Cardiac muscle cell (in vitro differentiated cells and primary cell): ENCODE measurements around the gene ALPK3. TPM values are rescaled to one million over a fixed set of nuclear protein-coding genes. Genes with fewer than 3 reads are reported as not detected.

Experiments
- DNase-seq, 2 donors: peaks; one replicate each; pipeline versions ENCODE4 v3.0.0 to v3.0.0-alpha.2; 2010 to 2017; ENCODE audit warnings: low read depth in 1 of 2, low spot score in 1 of 2
- H3K27ac ChIP-seq: fragments of 200-600 bp; sonication (generic); 2 replicates; pipeline ENCODE4 v1.5.1; 2016
- H3K27me3 ChIP-seq: fragments of 200-600 bp; sonication (generic); 2 replicates; pipeline ENCODE4 v1.6.0; 2016; ENCODE audit warnings: control low read depth
- H3K36me3 ChIP-seq: fragments of 200-600 bp; sonication (generic); 2 replicates; pipeline ENCODE4 v1.5.1; 2016; ENCODE audit warnings: control low read depth
- H3K4me1 ChIP-seq: fragments of 200-600 bp; sonication (generic); 2 replicates; pipeline ENCODE4 v1.8.1; 2017; ENCODE audit warnings: low read depth, mild to moderate bottlenecking, mixed run types
- H3K4me3 ChIP-seq: fragments of 200-600 bp; sonication (generic); 2 replicates; pipeline ENCODE4 v1.5.1; 2016; ENCODE audit warnings: mild to moderate bottlenecking
- H3K9me3 ChIP-seq: fragments of 200-600 bp; sonication (generic); 2 replicates; pipeline ENCODE4 v1.5.1; 2017; ENCODE audit warnings: low read depth, mild to moderate bottlenecking, control low read depth
- CTCF ChIP-seq: IDR thresholded peaks from 2 replicates; pipeline ENCODE4 v1.5.1; 2012; ENCODE audit warnings: low read depth, mild to moderate bottlenecking, low read length
- polyA plus RNA-seq: library from polyadenylated mRNA; unstranded; fragments of >200 nt; fragmentation: Nextera tagmentation; extraction: Ambion mirVana; gene quantifications from 2 replicates; pipeline ENCODE4 v1.2.1, GENCODE V29; 2016
- total RNA-seq: library from RNA; depleted of rRNA; stranded (reverse); fragments of >200 nt; gene quantifications from 2 replicates; pipeline ENCODE4 v1.2.3, GENCODE V29; 2016

The ALPK3 gene, protein sequence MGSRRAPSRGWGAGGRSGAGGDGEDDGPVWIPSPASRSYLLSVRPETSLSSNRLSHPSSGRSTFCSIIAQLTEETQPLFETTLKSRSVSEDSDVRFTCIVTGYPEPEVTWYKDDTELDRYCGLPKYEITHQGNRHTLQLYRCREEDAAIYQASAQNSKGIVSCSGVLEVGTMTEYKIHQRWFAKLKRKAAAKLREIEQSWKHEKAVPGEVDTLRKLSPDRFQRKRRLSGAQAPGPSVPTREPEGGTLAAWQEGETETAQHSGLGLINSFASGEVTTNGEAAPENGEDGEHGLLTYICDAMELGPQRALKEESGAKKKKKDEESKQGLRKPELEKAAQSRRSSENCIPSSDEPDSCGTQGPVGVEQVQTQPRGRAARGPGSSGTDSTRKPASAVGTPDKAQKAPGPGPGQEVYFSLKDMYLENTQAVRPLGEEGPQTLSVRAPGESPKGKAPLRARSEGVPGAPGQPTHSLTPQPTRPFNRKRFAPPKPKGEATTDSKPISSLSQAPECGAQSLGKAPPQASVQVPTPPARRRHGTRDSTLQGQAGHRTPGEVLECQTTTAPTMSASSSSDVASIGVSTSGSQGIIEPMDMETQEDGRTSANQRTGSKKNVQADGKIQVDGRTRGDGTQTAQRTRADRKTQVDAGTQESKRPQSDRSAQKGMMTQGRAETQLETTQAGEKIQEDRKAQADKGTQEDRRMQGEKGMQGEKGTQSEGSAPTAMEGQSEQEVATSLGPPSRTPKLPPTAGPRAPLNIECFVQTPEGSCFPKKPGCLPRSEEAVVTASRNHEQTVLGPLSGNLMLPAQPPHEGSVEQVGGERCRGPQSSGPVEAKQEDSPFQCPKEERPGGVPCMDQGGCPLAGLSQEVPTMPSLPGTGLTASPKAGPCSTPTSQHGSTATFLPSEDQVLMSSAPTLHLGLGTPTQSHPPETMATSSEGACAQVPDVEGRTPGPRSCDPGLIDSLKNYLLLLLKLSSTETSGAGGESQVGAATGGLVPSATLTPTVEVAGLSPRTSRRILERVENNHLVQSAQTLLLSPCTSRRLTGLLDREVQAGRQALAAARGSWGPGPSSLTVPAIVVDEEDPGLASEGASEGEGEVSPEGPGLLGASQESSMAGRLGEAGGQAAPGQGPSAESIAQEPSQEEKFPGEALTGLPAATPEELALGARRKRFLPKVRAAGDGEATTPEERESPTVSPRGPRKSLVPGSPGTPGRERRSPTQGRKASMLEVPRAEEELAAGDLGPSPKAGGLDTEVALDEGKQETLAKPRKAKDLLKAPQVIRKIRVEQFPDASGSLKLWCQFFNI (N-terminal part only)
- 44.6 and 52.1 TPM in 2 replicates for total RNA-seq
- polyA plus RNA-seq, result 16.6 and 19.2 TPM in 2 replicates

GRCh38 chr15:84816694-84817465, at the start of gene ALPK3:
ALPK3 (plus strand) TSS chr15:84817356; CDS start chr15:84817453, 97 bp downstream.
- Histone ChIP-seq H3K4me1 (peaks cover 45% of the 10 kb centered on the region), H3K27ac (peak within 1 kb of the TSS; percentile 100), H3K36me3 (no peaks in the 10 kb centered on the region), H3K4me3 (peak within 1 kb of the TSS; percentile 47), H3K9me3 (no peaks in the 10 kb centered on the region), H3K27me3 (no peaks in the 10 kb centered on the region)
- no peak for TF ChIP-seq CTCF
- peak; percentile 17 to 93 for DNase-seq

DNA sequence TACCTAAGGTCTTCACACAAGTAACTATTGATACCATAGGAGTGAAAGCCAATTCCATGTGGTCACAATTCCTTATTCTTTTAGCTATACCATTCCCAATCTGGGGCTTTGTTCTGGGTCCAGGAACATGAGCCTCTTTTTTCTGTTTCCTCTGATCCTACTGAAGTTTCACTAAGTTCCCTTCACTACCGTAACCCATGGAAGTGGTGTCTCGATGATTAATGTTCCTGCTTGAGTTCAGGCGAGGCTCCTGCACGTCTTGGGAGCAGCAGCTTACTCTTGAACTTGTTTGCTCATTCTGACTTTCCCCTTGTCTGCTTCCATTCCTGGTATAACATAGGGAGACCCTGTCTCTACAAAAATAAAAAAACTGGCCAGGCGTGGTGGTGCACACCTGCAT, 45.1 kb upstream of the ALPK3 start:
- Histone ChIP-seq H3K4me1 (no peaks in the 10 kb centered on the region), H3K4me3 (no peak overlapping the region), H3K27ac (peak overlapping the region; percentile 52), H3K9me3 (no peaks in the 10 kb centered on the region), H3K27me3 (no peaks in the 10 kb centered on the region), H3K36me3 (peaks cover 6% of the 10 kb centered on the region)
- TF ChIP-seq CTCF, result no peak
- no peak for DNase-seq

- no peaks in the 10 kb centered on the region for H3K9me3 ChIP-seq
- DNase-seq, result peak in 1 of 2 donors; percentile 47
- no peak for TF ChIP-seq CTCF
- H3K27me3 ChIP-seq, result no peaks in the 10 kb centered on the region
- H3K36me3 ChIP-seq, result peaks cover 2% of the 10 kb centered on the region
- H3K27ac ChIP-seq, result peak overlapping the region; percentile 52
- H3K4me1 ChIP-seq, result no peaks in the 10 kb centered on the region
- H3K4me3 ChIP-seq, result no peak overlapping the region
Observed at GRCh38 chr15:84772467-84772866, 44.7 kb upstream of the ALPK3 start.

GRCh38 chr15:84773716-84774115, 43.4 kb upstream of the ALPK3 start:
- H3K9me3 ChIP-seq, result no peaks in the 10 kb centered on the region
- H3K4me1 ChIP-seq, result no peaks in the 10 kb centered on the region
- no peak for DNase-seq
- H3K27ac ChIP-seq, result no peak overlapping the region
- TF ChIP-seq CTCF, result no peak
- no peaks in the 10 kb centered on the region for H3K27me3 ChIP-seq
- H3K36me3 ChIP-seq, result peaks cover 2% of the 10 kb centered on the region
- no peak overlapping the region for H3K4me3 ChIP-seq
